DND-41 (cell line): ENCODE measurements around the gene TEX54.

Source experiments
- ATAC-seq: fragments of 200-7000 bp; cut with Tn5 transposase; 3 replicates; pipeline ENCODE4 v1.9.1; 2021; ENCODE audit warnings: low read depth; ENCODE audit not compliant: insufficient read depth
- DNase-seq: peaks from one replicate; pipeline ENCODE4 v3.0.0-alpha.2; 2020
- H2AFZ ChIP-seq: 2 replicates; pipeline ENCODE4 v1.6.0; 2012; ENCODE audit warnings: low read depth, low read length
- H3K27ac ChIP-seq: 2 replicates; pipeline ENCODE4 v1.5.1; 2012; ENCODE audit warnings: low read length, inconsistent platforms
- H3K27me3 ChIP-seq: fragments of 200-600 bp; sonication (generic); 2 replicates; pipeline ENCODE4 v1.6.0; 2012; ENCODE audit warnings: low read length, mild to moderate bottlenecking, inconsistent platforms; ENCODE audit not compliant: insufficient read depth, poor library complexity
- H3K36me3 ChIP-seq: 2 replicates; pipeline ENCODE4 v1.5.1; 2012; ENCODE audit warnings: low read length, inconsistent platforms; ENCODE audit not compliant: insufficient read depth
- H3K4me1 ChIP-seq: 2 replicates; pipeline ENCODE4 v1.5.1; 2012; ENCODE audit warnings: mild to moderate bottlenecking, low read length; ENCODE audit not compliant: insufficient read depth
- H3K4me2 ChIP-seq: 2 replicates; pipeline ENCODE4 v1.6.0; 2012; ENCODE audit warnings: mild to moderate bottlenecking, moderate library complexity, low read length, inconsistent platforms; ENCODE audit not compliant: insufficient read depth
- H3K4me3 ChIP-seq, 2 experiments: fragments of 200-600 bp in 1 of 2; shearing (Covaris generic) in 1 of 2; 2 replicates each; pipeline ENCODE4 v1.5.1; 2012 to 2016; ENCODE audit warnings: inconsistent platforms in 2 of 2, low read length in 2 of 2, mild to moderate bottlenecking in 2 of 2, low read depth in 1 of 2, moderate library complexity in 1 of 2
- H3K79me2 ChIP-seq: 2 replicates; pipeline ENCODE4 v1.6.0; 2012; ENCODE audit warnings: low read length, inconsistent platforms; ENCODE audit not compliant: insufficient read depth
- H3K9ac ChIP-seq: 2 replicates; pipeline ENCODE4 v1.6.0; 2012; ENCODE audit warnings: low read depth, mild to moderate bottlenecking, inconsistent platforms, low read length, moderate library complexity
- H3K9me3 ChIP-seq: 2 replicates; pipeline ENCODE4 v1.5.1; 2012; ENCODE audit warnings: low read length, moderate library complexity, mild to moderate bottlenecking, inconsistent platforms; ENCODE audit not compliant: insufficient read depth, severe bottlenecking
- H4K20me1 ChIP-seq: 2 replicates; pipeline ENCODE4 v1.6.0; 2012; ENCODE audit warnings: low read length; ENCODE audit not compliant: insufficient read depth
- CTCF ChIP-seq: IDR thresholded peaks from 2 replicates; pipeline ENCODE4 v1.5.1; 2012; ENCODE audit warnings: borderline replicate concordance, low read length, moderate library complexity, mild to moderate bottlenecking; ENCODE audit not compliant: poor library complexity, severe bottlenecking; ENCODE audit errors: extremely low read depth
- EZH2 ChIP-seq: IDR thresholded peaks from 3 replicates; pipeline ENCODE4 v1.6.1; 2012; ENCODE audit warnings: borderline replicate concordance, low read depth, mild to moderate bottlenecking, moderate library complexity, low read length, inconsistent platforms; ENCODE audit not compliant: severe bottlenecking

The TEX54 gene

DNA sequence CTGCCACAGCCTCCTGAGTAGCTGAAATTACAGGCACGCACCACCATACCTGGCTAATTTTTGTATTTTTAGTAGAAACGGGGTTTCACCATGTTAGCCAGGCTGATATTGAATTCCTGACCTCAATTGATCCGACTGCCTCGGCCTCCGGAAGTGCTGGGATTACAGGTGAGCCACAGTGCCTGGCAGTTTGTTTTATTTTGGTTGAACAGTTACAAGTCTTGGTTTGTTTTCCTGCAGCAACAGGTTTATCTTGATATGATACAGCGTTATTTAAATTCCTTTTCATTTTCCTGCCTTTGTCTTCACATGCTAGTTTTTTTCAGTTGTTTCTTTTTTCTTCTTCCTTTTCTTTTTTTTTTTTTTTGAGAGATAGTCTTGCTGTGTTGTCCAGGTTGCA is 44.1 kb upstream of the TEX54 start:
- no peak for TF ChIP-seq CTCF
- no peak for TF ChIP-seq EZH2
- Histone ChIP-seq H3K4me1 (peaks cover 17% of the 10 kb centered on the region), H3K79me2 (peaks cover 47% of the 10 kb centered on the region), H3K9ac (no peak overlapping the region), H3K27me3 (no peaks in the 10 kb centered on the region), H3K4me2 (no peak overlapping the region), H2AFZ (no peak overlapping the region), H3K27ac (no peak overlapping the region), H4K20me1 (peaks cover 2% of the 10 kb centered on the region; the same call in 1 of the 2 replicates), H3K36me3 (peaks cover 60% of the 10 kb centered on the region), H3K9me3 (no peaks in the 10 kb centered on the region), H3K4me3 (no peak overlapping the region)
- DNase-seq (no peak), ATAC-seq (no peak)

- H3K36me3 ChIP-seq, result peaks cover 57% of the 10 kb centered on the region
- TF ChIP-seq EZH2, result no peak
- no peak for TF ChIP-seq CTCF
- H3K27ac ChIP-seq, result no peak overlapping the region
Measured at GRCh38 chr11:62875698-62876478, 43.2 kb upstream of the TEX54 start.

DNA sequence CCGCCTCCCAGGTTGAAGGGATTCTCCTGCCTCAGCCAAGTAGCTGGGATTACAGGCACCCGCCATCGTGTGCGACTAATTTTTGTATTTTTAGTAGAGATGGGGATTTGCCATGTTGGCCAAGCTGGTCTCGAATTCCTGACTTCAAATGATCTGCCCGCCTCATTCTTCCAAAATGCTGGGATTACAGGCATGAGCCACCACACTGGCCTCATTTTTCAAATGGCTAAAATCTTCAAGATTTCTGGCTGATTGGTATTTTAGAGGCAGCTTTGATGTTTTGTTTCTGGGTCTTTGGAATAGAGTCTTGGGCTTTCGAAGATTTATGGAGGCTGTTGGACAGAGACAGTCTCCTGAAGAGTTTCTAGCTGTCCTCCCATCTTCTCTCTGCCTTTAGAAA is 42.2 kb upstream of the TEX54 start:
- DNase-seq (no peak), ATAC-seq (no peak)
- Histone ChIP-seq H3K27ac (no peak overlapping the region), H3K36me3 (peaks cover 57% of the 10 kb centered on the region), H2AFZ (no peak overlapping the region), H3K4me1 (peaks cover 10% of the 10 kb centered on the region), H3K27me3 (no peaks in the 10 kb centered on the region), H3K4me3 (no peak overlapping the region), H3K4me2 (no peak overlapping the region), H3K9me3 (no peaks in the 10 kb centered on the region), H3K9ac (no peak overlapping the region), H4K20me1 (peaks cover 2% of the 10 kb centered on the region; the same call in 1 of the 2 replicates), H3K79me2 (peaks cover 34% of the 10 kb centered on the region)
- TF ChIP-seq EZH2 (no peak), CTCF (no peak)

More at GRCh38 chr11:62875698-62876478, 43.2 kb upstream of the TEX54 start:
- Histone ChIP-seq H3K27me3 (no peaks in the 10 kb centered on the region), H3K4me1 (peaks cover 17% of the 10 kb centered on the region), H2AFZ (no peak overlapping the region), H3K9ac (no peak overlapping the region), H4K20me1 (peaks cover 2% of the 10 kb centered on the region; the same call in 1 of the 2 replicates), H3K79me2 (peaks cover 40% of the 10 kb centered on the region), H3K4me2 (no peak overlapping the region), H3K9me3 (no peaks in the 10 kb centered on the region), H3K4me3 (no peak overlapping the region)
- DNase-seq (no peak), ATAC-seq (no peak)
